ENCODE data around the gene LONRF2.

DNA sequence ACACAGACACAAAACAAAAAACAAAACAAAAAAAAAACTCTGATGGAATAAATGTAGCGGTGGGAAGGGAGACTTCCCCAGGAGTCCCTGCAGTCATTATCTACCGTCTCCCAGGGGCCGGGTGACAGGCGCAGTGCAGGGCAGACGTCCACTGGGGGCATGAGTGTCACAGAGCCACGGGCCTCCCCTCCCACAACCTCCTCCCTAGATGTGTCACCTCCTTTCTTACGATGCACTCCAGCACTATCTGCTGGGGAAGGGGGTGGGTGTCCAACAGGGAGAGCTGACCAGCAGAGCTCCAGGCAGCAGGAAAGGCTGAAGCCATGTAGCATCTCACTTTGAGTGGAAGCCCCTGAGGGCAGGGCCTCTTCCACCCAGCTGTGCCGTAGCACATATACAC is 84.5 kb downstream of the LONRF2 start:
- TF ChIP-seq POLR2A (IDR thresholded peaks at IDR 0.05; ENCODE audit: low read depth) (no peak), EP300 (IDR thresholded peaks at IDR 0.05) (no peak)
- TF ChIP-seq, protein P1, sequence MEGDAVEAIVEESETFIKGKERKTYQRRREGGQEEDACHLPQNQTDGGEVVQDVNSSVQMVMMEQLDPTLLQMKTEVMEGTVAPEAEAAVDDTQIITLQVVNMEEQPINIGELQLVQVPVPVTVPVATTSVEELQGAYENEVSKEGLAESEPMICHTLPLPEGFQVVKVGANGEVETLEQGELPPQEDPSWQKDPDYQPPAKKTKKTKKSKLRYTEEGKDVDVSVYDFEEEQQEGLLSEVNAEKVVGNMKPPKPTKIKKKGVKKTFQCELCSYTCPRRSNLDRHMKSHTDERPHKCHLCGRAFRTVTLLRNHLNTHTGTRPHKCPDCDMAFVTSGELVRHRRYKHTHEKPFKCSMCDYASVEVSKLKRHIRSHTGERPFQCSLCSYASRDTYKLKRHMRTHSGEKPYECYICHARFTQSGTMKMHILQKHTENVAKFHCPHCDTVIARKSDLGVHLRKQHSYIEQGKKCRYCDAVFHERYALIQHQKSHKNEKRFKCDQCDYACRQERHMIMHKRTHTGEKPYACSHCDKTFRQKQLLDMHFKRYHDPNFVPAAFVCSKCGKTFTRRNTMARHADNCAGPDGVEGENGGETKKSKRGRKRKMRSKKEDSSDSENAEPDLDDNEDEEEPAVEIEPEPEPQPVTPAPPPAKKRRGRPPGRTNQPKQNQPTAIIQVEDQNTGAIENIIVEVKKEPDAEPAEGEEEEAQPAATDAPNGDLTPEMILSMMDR (IDR thresholded peaks at IDR 0.05) = no peak

Measured in esophagus muscularis mucosa (tissue), 4 donors.